GM18519 (cell line): ENCODE measurements around the gene GGNBP2.

ENCODE experiments used
- ATAC-seq: cut with Tn5 transposase; IDR thresholded peaks from one replicate; pipeline ENCODE4 v1.9.1; 2021; ENCODE audit warnings: mild to moderate bottlenecking, moderate library complexity; ENCODE audit not compliant: unreplicated experiment, low FRiP score

Gene GGNBP2

GRCh38 chr17:36512641-36513040, 32.1 kb upstream of the GGNBP2 start:
- no peak for ATAC-seq

DNA sequence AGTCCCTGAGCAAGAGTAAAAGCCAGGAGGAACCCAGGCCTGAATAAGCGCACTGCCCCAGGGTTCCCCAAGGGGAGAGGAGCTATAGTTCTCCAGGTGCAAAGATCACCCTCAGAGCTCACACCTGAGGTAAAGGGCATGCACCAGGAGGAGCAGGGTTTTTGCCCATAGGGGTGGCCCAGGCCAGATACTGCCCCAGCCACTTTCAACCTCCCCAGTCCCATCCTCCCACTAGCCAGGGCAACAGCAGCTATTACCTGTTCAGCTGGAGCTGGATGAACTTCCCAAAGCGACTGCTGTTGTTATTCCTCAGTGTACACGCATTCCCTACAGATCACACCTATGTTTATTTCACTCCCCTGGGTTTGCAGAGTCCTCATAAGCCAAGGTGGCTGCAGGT, 29.9 kb upstream of the GGNBP2 start:
- no peak for ATAC-seq

DNA sequence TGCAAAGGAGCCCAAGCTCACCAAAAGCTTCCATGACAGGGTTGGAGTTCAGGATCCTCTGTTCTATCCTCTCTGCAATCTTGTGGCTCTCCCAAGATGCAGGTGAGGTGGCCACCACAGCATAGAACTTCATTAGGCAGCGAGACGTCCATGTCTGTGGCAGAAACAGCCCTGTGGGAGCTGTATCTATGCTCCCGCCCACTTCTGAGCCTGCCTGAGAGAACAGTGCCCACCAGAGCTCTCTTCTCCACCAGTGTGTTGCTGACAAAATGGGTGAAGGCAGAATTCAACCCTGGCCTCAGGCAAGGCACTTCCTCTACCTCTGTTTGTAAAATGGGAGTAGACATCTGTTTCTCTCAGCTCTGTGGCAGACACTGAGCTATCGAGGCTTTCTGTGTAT, 28.9 kb upstream of the GGNBP2 start:
- ATAC-seq = no peak

DNA sequence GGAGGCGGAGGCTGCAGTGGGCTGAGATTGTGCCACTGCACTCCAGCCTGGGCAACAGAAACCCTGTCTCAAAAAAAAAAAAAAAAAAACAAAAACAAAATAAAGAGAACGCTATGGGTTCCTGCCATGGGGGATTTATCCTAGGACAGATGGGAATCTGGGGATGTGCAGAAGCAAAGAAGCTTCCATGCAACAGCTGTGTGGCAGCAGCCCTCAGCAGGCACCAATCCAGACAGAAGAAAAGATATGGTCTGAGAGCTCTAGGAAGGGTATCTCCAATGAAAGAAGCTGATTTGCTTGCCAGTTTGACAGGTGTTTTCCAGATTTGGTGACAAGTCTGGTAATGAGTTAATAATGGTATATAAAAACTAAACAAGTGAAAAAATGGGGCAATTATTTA, 21.6 kb upstream of the GGNBP2 start:
- no peak for ATAC-seq

GRCh38 chr17:36524428-36524876, 20.3 kb upstream of the GGNBP2 start:
- no peak for ATAC-seq

DNA sequence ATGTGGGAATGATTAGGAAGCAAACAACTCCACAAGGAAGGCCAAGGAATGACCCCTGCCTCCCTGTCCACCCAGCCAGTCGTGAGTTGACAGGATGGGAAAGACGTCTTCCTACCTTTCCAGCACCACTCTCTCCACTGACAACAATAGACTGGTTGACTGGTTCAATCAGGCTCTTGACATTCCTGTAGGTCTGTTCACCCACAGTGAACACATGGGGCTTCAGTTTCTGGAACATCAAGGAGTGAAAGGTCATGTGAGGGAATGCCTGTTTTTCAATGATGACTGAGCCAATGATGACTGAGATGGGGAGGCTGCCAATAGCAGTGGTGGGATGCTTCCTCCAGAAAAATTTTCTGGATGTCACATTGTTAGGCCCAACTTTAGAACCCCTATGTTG, 19.6 kb upstream of the GGNBP2 start:
- ATAC-seq = no peak

DNA sequence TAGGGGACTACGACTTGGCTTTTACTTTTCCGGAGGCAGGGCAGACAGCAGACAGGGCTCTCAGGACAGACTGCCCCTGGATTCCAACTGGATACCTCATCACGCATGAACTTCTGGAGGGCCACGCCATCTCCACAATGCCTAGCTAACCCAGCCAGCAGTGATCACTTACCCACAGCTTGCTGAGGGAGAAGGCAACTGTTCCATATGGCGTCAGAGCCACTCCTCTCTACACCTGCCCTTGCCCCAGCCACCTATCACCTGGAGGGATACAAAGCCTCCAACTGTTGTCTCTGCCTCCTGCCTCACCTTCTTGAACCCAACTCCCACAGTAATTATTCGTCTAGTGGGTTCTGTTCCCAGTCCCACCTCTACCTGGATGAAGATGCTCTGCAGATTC, 18.8 kb upstream of the GGNBP2 start:
- no peak for ATAC-seq

GRCh38 chr17:36527621-36528250, 17.0 kb upstream of the GGNBP2 start:
- no peak for ATAC-seq

GRCh38 chr17:36529121-36529520, 15.6 kb upstream of the GGNBP2 start:
- no peak for ATAC-seq

DNA sequence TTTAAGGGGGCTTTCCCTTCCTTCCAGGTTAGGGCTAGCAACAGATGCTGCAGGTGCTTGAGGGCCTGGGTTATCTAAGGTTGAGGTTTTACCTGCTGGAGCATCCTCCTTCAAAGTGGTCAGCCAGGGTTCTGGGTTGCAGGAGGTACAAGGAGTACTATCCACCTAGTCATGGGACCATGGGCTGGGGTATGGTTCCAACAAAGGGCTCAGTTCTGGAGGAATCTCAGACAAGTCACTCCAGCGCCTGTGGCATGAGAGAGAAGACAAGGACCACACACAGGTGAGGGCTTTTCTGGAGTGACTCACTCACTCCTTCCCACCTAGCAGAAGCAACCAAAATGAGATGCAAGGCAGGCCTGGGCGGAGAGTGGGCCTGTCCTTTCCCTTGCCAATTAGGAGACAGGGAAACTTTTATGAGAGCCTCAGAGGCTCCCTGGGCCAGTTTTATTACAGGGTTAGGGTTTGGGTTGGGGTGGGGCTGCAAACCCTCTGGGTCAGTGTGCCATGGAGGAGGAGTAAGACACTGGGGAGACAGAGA, 12.2 kb upstream of the GGNBP2 start:
- no peak for ATAC-seq

DNA sequence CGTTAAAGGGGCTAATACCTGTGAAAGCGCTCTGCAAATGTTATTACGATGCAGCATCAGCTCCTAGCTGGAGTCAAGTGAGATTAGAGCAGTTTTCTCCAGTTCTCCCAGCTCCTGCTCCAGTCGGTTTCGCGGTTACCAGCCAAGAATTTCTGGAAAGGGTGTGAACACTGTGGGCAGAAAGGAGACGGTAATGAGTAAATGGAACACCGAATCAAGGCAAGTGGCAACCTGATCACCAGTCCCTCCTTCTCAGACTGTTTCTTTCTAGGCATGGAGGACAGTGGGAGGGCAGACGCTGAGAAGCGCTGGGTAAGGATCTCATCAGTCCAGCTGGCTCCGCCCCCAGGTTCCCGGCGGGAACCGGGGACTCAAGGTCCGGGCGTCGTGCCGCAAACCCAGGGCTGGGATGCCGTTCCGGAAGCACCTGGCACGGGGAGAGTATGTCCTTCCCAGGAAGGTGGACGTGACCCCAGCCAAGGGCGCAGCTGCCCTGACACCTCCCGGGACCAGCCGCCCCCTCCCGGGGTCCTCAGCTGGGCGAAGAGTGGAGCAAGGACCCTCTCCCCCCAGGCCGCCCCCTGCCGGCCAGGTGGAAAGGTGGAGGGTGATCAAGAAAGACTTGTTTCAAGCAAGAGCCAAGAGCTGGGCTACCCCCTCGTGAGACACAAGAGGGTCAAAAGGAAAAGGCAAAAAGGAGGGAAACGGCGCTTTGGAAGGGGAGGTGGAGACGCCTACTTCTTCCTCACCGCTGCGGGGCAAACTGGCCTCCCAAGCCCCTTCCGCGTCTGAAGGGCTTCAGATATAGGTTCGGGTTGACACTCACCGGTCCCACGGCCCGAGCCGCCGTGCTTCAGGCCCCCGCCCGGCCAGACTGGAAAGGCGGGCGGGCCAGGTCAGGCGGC, 10.5 kb upstream of the GGNBP2 start:
- ATAC-seq = peak; percentile 19

GRCh38 chr17:36534840-36535668, 9.7 kb upstream of the GGNBP2 start, which contains the start of the genes MYO19 and PIGW:
Gene MYO19 (minus strand): TSS chr17:36534868. CDS start chr17:36532538, 2,330 bp downstream.
Gene PIGW (plus strand): TSS chr17:36534987. CDS start chr17:36537102, 2,115 bp downstream.
- ATAC-seq = peak; percentile 43

- ATAC-seq = no peak
These were observed 9.0 kb upstream of the GGNBP2 start for GRCh38 chr17:36535669-36536081.

- no peak for ATAC-seq
These were observed 4.0 kb upstream of the GGNBP2 start for GRCh38 chr17:36540696-36541095.

GRCh38 chr17:36542755-36543154, 2.0 kb upstream of the GGNBP2 start:
- no peak for ATAC-seq

DNA sequence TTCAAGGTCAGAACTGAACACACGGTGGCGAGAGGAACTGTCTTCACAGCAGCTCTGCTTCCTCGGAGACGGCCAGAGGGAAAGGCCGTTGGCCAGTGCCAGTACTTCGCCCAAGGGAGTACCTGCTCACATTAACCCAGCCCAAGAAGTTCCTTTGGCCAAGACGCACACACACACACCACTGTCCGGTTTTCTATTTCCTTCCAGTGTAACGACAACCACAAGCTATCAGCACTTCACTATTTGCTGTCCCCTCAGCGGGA, 744 bp upstream of the GGNBP2 start:
- no peak for ATAC-seq

- no peak for ATAC-seq
These were observed 352 bp downstream of the GGNBP2 start for GRCh38 chr17:36545077-36545464.

DNA sequence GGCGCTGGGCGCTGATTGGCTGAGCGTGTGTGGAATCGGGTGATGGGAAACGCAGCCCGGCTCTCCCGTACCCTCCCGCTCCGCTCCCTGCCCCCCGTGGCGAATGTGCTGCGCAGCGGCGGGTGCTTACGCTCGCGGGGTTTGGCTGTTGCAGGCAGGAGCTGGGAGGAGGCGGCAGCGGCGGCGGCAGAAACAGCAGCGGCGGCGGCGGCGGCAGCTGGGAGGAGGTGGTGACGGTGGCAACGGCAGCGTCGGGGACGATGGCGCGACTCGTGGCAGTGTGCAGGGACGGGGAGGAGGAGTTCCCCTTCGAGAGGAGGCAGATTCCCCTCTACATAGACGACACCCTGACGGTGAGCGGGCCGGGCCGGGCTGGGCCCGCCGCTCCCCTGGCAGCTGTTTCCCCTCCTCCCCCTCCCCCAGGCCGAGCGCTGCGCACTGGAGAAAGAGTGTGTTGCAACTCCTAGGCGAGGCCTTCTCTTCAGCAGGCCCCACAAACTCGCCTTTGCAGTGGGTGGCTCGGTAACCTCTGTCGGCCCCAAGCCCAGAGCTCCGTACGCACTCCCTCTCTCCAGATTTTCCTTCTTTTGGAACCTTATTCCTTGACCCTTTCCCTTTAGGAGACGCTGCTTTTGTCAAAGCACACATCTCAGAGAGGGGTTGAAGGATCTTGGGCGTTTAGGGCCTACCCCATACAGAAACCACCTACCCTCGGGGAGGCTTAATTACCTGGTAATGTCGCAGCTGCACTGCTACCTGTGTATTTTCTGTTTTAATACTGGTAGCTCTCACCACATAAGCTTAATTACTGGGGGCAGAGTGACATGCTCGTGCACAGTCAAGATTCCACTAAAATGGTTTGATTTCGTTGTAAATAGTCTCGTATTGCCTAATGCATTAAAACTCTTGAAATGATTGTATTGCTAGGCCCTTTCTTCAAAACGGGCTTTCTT, 1.0 kb downstream of the GGNBP2 start:
- peak; percentile 33 for ATAC-seq

DNA sequence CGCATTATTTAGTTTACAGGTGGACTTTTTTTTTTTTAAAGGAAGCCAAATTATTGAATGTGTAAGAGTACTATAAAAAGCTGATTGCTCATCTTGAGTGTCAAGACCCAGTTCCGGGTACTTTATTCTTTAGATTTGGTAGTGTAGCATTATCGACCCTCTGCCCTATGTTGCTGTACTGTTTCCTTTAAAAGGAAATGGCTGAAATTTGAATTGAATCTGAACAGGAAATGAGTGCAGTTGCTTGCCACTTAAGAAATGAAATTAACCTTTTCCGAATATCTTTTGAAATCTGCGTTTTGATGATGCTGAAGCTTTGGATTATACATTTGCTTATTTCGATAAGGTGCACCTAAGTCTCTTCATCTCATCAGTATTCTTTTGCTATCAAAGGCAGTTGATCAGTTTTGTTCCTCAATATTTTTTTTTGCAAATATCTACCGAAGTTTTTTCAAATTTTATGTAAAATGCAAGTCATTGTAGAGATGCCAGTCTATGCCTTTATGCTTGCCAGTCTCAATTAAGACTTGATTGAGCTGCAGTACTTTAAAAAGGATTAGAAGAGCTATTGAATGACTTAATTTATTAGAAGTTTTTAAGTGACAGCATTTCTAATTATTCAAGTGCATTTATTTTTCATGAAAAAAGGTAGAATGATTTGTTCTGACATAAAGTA, 1.8 kb downstream of the GGNBP2 start:
- ATAC-seq = no peak
